GM19395 (cell line): ENCODE results near the gene ZNF300.
"Not testable (repeated sequence)": the region's sequence is repeated elsewhere in the genome, so short reads cannot be mapped to it uniquely, and the experiment has no call there.

Experiments used
- ATAC-seq: cut with Tn5 transposase; IDR thresholded peaks from one replicate; pipeline ENCODE4 v1.9.1; 2021; ENCODE audit warnings: mild to moderate bottlenecking, moderate library complexity; ENCODE audit not compliant: unreplicated experiment

The ZNF300 gene

DNA sequence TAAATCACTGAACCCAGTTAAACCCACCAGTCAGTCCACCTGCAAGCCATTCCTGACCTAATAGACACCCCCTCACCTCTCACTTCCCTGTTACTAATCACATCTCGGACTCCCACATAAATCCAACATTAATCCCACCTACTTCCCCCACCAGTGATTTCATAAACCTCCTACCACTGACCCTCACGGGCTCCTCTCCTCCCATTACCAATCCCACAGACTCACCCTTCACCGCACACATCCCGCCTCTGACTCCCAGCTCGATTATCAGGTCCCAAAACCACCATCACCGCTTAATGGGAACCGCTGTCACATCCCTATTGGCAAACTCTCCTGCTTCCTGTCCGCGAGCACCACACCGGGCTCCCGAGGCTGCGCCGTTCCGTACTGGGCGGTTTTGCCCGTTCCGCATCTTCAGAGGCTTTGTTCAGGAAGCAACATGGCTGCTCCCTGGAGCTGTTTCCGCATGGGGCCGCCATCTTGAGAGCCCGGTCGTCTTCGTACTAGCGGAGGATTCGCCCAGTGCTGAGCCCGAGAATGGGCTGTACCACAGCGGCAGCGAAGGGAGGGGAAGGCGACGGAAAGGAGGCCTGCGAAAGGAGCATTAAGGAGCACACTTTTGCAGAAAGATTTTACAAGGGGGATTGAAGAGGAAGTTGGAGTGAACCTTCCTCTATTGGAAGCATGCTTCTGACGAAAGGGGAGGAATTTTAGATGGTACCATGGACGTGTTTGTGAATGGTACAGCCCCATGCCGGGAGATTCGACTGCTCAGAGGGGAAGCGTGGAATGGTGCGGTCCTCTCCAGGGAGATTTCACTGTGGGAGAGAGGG is at the start of gene ZNF300:
Gene ZNF300 (minus strand): TSS at position 502 of the 833 bp plus-strand sequence. CDS start 1,825 bp downstream, outside the sequence.
- ATAC-seq: peak; percentile 61

GRCh38 chr5:150948539-150948938 is 43.8 kb upstream of the ZNF300 start:
- no peak for ATAC-seq

DNA sequence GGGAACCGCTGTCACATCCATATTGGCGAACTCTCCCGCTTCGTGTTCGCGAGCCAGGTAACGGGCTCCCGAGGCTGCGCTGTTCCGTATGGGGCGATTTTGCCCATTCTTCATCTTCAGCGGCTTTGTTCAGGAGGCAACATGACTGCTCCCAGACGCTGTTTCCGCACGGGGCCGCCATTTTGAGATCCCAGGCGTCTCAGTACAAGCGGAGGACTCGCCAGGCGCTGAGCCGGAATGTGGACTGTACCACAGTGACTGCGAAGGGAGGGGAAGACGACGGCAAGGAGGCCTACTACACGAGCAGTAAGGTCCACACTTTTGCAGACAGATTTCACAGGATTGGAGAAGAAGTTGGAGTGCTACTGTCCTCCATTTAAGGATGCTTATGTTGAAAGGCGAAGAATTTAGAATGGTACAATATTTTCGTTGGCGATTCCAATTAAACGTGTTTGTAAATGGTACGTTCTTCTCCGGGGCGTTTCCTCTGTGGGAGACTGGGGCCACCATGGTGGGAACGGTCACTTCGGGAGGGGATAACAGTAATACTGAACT is 41.6 kb upstream of the ZNF300 start:
- ATAC-seq: no peak

DNA sequence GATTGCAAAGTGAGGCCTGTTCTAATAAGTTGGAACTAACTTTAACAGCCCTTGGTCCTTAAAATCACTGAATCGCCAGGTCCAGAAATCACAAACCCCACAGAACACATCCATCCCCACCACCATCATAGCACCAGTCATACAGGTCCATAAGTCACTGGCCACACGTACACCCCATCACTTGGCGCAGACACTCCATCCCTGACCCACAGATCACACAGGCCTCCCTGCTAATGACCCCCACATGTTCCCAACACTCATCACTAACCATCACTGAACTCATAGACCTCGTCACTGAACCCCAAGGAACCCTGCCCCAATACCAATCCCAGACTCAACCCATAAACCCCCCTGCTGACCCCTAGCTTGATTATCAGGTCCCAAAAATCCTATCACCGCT is 41.2 kb upstream of the ZNF300 start:
- ATAC-seq: no peak

DNA sequence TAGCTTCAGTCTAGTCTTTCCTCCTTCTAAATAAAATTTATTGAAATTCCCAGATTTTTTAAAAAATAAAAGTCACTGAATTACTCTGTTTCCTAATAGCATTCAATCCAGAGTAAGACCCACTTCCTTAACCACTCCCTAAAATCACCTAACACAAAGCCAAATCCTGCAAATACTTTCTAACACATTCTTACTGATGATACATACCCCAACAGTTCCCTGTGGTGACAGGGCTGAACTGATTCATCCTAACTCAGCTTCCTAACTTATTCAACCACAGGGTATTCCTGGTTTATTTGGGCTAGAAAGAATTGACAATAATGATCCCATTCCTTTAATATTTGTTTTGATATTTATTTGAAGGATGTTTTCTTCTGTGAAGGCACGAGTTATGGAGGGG is 40.7 kb upstream of the ZNF300 start:
- no peak for ATAC-seq

GRCh38 chr5:150931368-150931965 is 26.7 kb upstream of the ZNF300 start:
- no peak for ATAC-seq

DNA sequence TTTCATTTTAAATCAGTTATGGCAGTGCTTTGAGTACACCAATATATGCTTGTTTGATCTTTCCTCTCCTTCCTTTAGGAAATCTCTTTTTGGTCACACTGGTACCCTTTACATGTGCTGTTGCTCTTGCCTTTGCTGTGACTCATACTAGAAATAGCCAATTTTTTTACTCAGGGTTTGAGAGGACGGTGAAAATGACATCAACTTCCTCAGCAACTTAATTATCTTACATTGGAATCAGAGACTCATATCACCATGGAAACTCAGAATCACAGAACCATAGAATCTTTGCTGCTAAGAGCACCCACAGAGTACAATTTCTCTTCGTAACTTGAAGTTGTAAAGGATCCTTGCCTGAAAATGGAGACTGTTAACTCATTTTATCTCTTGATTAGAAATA is 13.8 kb upstream of the ZNF300 start:
- no peak for ATAC-seq

- no peak for ATAC-seq
Measured at GRCh38 chr5:150912312-150912814, 7.6 kb upstream of the ZNF300 start.

DNA sequence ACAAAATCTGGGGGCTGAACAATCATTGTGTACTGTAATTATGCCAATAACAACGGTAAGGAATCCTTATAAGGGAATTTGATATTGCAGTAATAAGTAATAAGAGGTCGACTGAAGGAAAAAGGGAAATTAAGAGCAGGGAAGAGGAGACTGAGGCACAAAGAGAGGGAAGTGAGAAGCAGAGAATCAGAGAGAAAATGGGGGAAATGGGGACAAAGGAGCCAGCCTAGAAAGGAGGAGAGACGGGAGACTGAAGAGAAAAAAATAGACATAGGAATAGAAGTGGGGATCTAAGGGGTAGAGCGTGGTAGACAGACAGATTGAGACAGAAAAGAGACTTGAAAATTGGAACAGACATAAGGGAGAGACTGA is 518 bp upstream of the ZNF300 start:
- no peak for ATAC-seq

GRCh38 chr5:150901446-150901845 is 3.3 kb downstream of the ZNF300 start:
- no peak for ATAC-seq

DNA sequence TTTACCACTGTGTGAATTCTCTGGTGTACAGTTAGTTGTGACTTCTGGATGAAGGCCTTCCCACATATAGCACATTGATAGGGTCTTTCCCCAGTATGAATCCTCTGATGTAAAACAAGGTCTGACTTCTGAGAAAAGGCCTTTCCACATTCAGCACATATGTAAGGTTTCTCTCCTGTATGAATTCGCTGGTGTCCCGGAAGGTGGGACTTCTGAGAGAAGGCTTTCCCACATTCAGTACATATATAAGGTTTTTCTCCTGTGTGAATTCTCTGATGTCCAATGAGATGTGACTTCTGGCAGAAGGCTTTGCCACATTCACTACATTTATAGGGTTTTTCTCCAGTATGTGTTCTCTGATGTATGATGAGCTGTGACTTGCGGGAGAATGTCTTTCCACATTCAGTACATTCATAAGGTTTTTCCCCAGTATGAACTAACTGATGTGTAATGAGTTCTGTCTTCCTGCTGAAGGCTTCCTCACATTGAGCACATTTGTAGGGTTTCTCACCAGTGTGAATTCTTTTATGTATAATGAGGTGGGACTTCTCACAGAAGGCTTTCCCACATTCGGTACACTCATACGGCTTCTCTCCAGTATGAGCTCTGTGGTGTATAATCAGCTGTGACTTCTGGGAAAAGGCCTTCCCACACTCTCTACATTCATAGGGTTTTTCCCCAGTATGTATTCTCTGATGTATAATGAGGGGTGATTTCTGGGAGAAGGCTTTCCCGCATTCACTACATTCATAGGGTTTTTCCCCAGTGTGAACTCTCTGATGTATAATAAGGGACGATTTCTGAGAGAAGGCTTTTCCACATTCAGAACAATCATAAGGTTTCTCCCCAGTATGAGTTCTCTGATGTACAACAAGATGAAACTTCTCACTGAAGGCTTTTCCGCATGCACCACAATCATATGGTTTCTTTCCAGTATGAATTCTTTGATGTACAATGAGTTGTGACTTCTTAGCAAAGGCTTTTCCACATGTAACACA is 9.1 kb downstream of the ZNF300 start:
- ATAC-seq: no peak

- ATAC-seq: no peak
Measured at GRCh38 chr5:150879358-150879757, 25.4 kb downstream of the ZNF300 start.

- no peak for ATAC-seq
Measured at GRCh38 chr5:150862070-150862469, 42.7 kb downstream of the ZNF300 start.

- ATAC-seq: no peak
Measured at GRCh38 chr5:150860246-150860821, 44.4 kb downstream of the ZNF300 start.

DNA sequence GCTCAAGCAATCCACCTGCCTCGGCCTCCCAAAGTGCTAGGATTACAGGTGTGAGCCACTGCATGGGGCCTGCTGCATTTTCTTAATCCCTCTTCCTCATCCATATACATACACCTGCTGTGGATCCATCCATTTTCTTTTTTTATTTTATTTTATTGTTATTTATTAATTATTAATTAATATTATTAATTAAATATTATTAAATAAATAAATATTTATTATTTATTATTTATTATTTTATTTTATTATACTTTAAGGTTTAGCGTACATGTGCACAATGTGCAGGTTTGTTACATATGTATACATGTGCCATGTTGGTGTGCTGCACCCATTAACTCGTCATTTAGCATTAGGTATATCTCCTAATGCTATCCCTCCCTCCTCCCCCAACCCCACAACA is 48.1 kb downstream of the ZNF300 start:
- ATAC-seq: not testable (repeated sequence)

GRCh38 chr5:150853561-150853960 is 51.2 kb downstream of the ZNF300 start:
- peak; percentile 82 for ATAC-seq

DNA sequence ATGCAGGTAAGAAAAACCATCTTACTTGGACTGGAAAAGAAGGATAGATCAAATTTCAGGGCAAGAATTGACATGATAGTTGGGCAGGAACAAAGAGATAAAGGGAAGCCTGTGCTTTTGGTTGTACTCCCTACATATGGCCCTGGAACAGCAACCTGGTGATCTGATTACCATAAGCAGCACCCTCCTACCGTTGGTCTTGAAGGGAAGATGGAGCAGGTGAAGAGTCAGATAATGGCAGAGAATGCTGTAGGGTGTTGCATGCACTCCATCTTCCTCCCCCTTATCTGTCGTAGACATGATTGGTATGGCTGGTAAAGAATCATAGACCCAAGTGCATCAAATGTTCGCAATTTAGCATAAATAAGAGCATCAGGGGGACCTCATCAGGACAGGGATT is 53.7 kb downstream of the ZNF300 start:
- ATAC-seq: no peak

- no peak for ATAC-seq
Measured at GRCh38 chr5:150848271-150848670, 56.5 kb downstream of the ZNF300 start.

DNA sequence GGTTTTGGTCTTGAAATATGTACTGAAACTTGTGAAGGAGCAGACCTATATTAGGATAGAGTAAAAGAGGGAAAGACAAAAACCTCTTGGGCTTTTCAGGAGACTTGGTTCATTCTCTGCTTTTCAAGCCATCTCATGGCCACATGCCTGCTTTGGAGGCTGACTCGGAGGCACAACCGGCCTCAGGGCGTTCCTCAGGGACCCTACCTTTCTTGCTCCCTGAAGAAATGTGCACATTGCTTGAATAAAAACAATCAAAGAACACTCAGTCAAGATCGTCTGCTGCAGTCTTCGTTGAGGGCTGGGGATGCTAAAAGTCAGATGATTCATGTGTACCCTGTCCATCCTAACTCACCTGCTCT is 57.5 kb downstream of the ZNF300 start:
- no peak for ATAC-seq

- peak; percentile 96 for ATAC-seq
Measured at GRCh38 chr5:150846654-150847333, 58.0 kb downstream of the ZNF300 start.
